RPMI8226 (cell line): ENCODE measurements around the gene TSPOAP1.

Source experiments
- DNase-seq: peaks from one replicate; pipeline ENCODE4 v3.0.0-alpha.2; 2015

The TSPOAP1 gene

GRCh38 chr17:58272367-58273280 lies 56.0 kb downstream of the TSPOAP1 start:
- no peak for DNase-seq

- DNase-seq: no peak
These were observed 57.2 kb downstream of the TSPOAP1 start for GRCh38 chr17:58271216-58271931.

GRCh38 chr17:58270476-58271215 lies 57.9 kb downstream of the TSPOAP1 start:
- DNase-seq: peak; percentile 41

- no peak for DNase-seq
These were observed 58.9 kb downstream of the TSPOAP1 start for GRCh38 chr17:58269557-58270291.

GRCh38 chr17:58268774-58269556 lies 59.6 kb downstream of the TSPOAP1 start:
- DNase-seq: no peak

GRCh38 chr17:58268326-58268725 lies 60.3 kb downstream of the TSPOAP1 start:
- DNase-seq: no peak

- DNase-seq: no peak
These were observed 61.0 kb downstream of the TSPOAP1 start for GRCh38 chr17:58267347-58268324.

GRCh38 chr17:58265902-58266875 lies 62.4 kb downstream of the TSPOAP1 start:
- DNase-seq: no peak

GRCh38 chr17:58265271-58265670 lies 63.3 kb downstream of the TSPOAP1 start:
- DNase-seq: no peak

- DNase-seq: no peak
These were observed 64.0 kb downstream of the TSPOAP1 start for GRCh38 chr17:58264407-58265103.

GRCh38 chr17:58263773-58264172 lies 64.8 kb downstream of the TSPOAP1 start:
- DNase-seq: no peak

- no peak for DNase-seq
These were observed 66.4 kb downstream of the TSPOAP1 start for GRCh38 chr17:58262149-58262548.

- no peak for DNase-seq
These were observed 73.8 kb downstream of the TSPOAP1 start for GRCh38 chr17:58254803-58255202.

GRCh38 chr17:58253082-58253481 lies 75.5 kb downstream of the TSPOAP1 start:
- DNase-seq: no peak

GRCh38 chr17:58252141-58252540 lies 76.5 kb downstream of the TSPOAP1 start:
- DNase-seq: no peak
